HepG2 (cell line): Measurements from ENCODE around the gene ANK3. TPM values are rescaled to one million over a fixed set of nuclear protein-coding genes. Genes with fewer than 3 reads are reported as not detected.

Experiments used
- ATAC-seq: fragments of 200-7000 bp; cut with Tn5 transposase; 3 replicates; pipeline ENCODE4 v1.9.1; 2020; ENCODE audit warnings: mild to moderate bottlenecking, moderate library complexity
- BruUV-seq: library from RNA; stranded (reverse); fragments of 400-500 nt; replicated peaks from 2 replicates; lab custom pipeline; 2021; lab: Mats Ljungman, UMichigan
- CTCF ChIA-PET: fragments of 300-600 bp; formaldehyde crosslinking; extraction: SDS; loops from one replicate; lab custom pipeline; 2021; ENCODE audit warnings: low total read pairs, inconsistent platforms, low intra/inter-chr PET ratio; lab: Yijun Ruan, JAX
- POLR2A ChIA-PET: fragments of 350-600 bp; sonication (Branson Sonifier 250); formaldehyde crosslinking; loops from one replicate; lab custom pipeline; 2020; ENCODE audit warnings: antibody characterized with exemption, inconsistent platforms; lab: Yijun Ruan, JAX
- DNase-seq: peaks from one replicate; pipeline ENCODE4 v3.0.0-alpha.2; 2015; ENCODE audit warnings: low spot score
- FAIRE-seq: peaks from 3 replicates; lab custom pipeline; 2011; peaks lifted over from hg19 to GRCh38; lab: Jason Lieb, UNC
- H2AFZ ChIP-seq: one replicate; pipeline ENCODE4 v1.6.1; 2011; ENCODE audit warnings: low read length, inconsistent platforms
- H3K27ac ChIP-seq: fragments of 300-600 bp; 3 replicates; pipeline ENCODE4 v1.8.0; 2011; ENCODE audit warnings: mixed run types, mild to moderate bottlenecking, mixed read lengths, low read length, inconsistent platforms; ENCODE audit not compliant: insufficient read depth; ENCODE audit errors: extremely low read length
- H3K27me3 ChIP-seq, 2 experiments: fragments of 200-600 bp in 1 of 2; 2 replicates in 1 of 2; 3 replicates in 1 of 2; pipeline versions ENCODE4 v1.6.0 to v1.8.0; 2011; ENCODE audit warnings: low read length in 2 of 2, mild to moderate bottlenecking in 2 of 2, moderate library complexity in 2 of 2, inconsistent platforms in 1 of 2; ENCODE audit not compliant: insufficient read depth in 2 of 2, control insufficient read depth in 1 of 2
- H3K36me3 ChIP-seq, 2 experiments: fragments of 200-600 bp in 1 of 2; replicated peaks in 1 of 2; 2 replicates in 1 of 2; 3 replicates in 1 of 2; pipeline versions ENCODE4 v1.5.1 to v1.8.0; 2011; ENCODE audit warnings: low read length in 2 of 2, inconsistent platforms in 1 of 2; ENCODE audit not compliant: insufficient read depth in 2 of 2, control insufficient read depth in 1 of 2
- H3K4me1 ChIP-seq: 2 replicates; pipeline ENCODE4 v1.5.1; 2012; ENCODE audit warnings: low read length, inconsistent platforms; ENCODE audit not compliant: insufficient read depth
- H3K4me2 ChIP-seq: 2 replicates; pipeline ENCODE4 v1.6.0; 2011; ENCODE audit warnings: low read depth, low read length, inconsistent platforms
- H3K4me3 ChIP-seq, 3 experiments: fragments of 200-600 bp in 1 of 3; sonication (generic), shearing (Covaris generic) in 1 of 3; replicated peaks in 1 of 3; 2 replicates each; pipeline ENCODE4 v1.5.1; 2011 to 2016; ENCODE audit warnings: low read length in 3 of 3, inconsistent platforms in 2 of 3, low read depth in 2 of 3, mild to moderate bottlenecking in 2 of 3, control low read depth in 1 of 3, mixed read lengths in 1 of 3; ENCODE audit not compliant: insufficient read depth in 1 of 3
- H3K79me2 ChIP-seq: one replicate; pipeline ENCODE4 v1.6.1; 2011; ENCODE audit warnings: low read length, inconsistent platforms; ENCODE audit not compliant: insufficient read depth
- H3K9ac ChIP-seq: 2 replicates; pipeline ENCODE4 v1.6.0; 2011; ENCODE audit warnings: mild to moderate bottlenecking, low read depth, low read length, inconsistent platforms; ENCODE audit not compliant: insufficient read depth
- H3K9me3 ChIP-seq: 2 replicates; pipeline ENCODE4 v1.5.1; 2012; ENCODE audit warnings: mild to moderate bottlenecking, low read length
- H4K20me1 ChIP-seq: 2 replicates; pipeline ENCODE4 v1.6.0; 2011; ENCODE audit warnings: inconsistent platforms, mild to moderate bottlenecking, low read length, moderate library complexity; ENCODE audit not compliant: insufficient read depth
- FOXK1 ChIP-seq: sonication (generic); formaldehyde crosslinking; IDR thresholded peaks from 2 replicates; pipeline ENCODE4 v1.4.0; 2020; ENCODE audit warnings: low read depth, missing genetic modification reagents, borderline replicate concordance
- GABPA ChIP-seq, 2 experiments: IDR thresholded peaks; 2 replicates each; pipeline ENCODE4 v1.6.1; 2011 to 2016; ENCODE audit warnings: low read depth in 2 of 2, low read length in 1 of 2, missing biosample characterization in 1 of 2, missing genetic modification characterization in 1 of 2
- HMGXB4 ChIP-seq, 2 experiments: sonication (generic) in 1 of 2; formaldehyde crosslinking in 1 of 2; IDR thresholded peaks; 2 replicates each; pipeline versions ENCODE4 v1.4.0 to v1.6.1; 2018 to 2020; ENCODE audit warnings: missing genetic modification reagents in 2 of 2, borderline replicate concordance in 1 of 2, low read depth in 1 of 2, mild to moderate bottlenecking in 1 of 2, missing biosample characterization in 1 of 2
- IRF1 ChIP-seq: sonication (generic); formaldehyde crosslinking; IDR thresholded peaks from 2 replicates; pipeline ENCODE4 v1.4.0; 2020; ENCODE audit warnings: low read depth, mild to moderate bottlenecking, missing genetic modification reagents
- KLF6 ChIP-seq: IDR thresholded peaks from 2 replicates; pipeline ENCODE4 v1.8.0; 2016; ENCODE audit warnings: missing biosample characterization, missing genetic modification reagents
- MEIS1 ChIP-seq: sonication (generic); formaldehyde crosslinking; IDR thresholded peaks from 2 replicates; pipeline ENCODE4 v1.9.0; 2021; ENCODE audit warnings: mild to moderate bottlenecking, missing genetic modification reagents, moderate library complexity, borderline replicate concordance
- MEIS2 ChIP-seq: sonication (generic); formaldehyde crosslinking; IDR thresholded peaks from 2 replicates; pipeline ENCODE4 v1.9.0; 2021; ENCODE audit warnings: mild to moderate bottlenecking, missing genetic modification reagents
- NR2F2 ChIP-seq: IDR thresholded peaks from 2 replicates; pipeline ENCODE4 v1.6.1; 2012; ENCODE audit warnings: low read depth, inconsistent platforms, borderline replicate concordance
- PAX8 ChIP-seq: sonication (generic); formaldehyde crosslinking; IDR thresholded peaks from 2 replicates; pipeline ENCODE4 v1.8.0; 2022; ENCODE audit warnings: mild to moderate bottlenecking, missing genetic modification reagents, borderline replicate concordance
- U2AF1 ChIP-seq: fragments of 200-400 bp; formaldehyde crosslinking; optimal IDR thresholded peaks from 2 replicates; pipeline ENCODE3; 2017; ENCODE audit warnings: mild to moderate bottlenecking, low read depth, low read length
- ZBTB1 ChIP-seq: sonication (generic); formaldehyde crosslinking; IDR thresholded peaks from 2 replicates; pipeline ENCODE4 v1.4.0; 2020; ENCODE audit warnings: missing genetic modification reagents, borderline replicate concordance
- ZEB1 ChIP-seq: IDR thresholded peaks from 2 replicates; pipeline ENCODE4 v1.6.1; 2012; ENCODE audit warnings: mild to moderate bottlenecking, low read depth, inconsistent platforms; ENCODE audit not compliant: insufficient replicate concordance
- ZNF253 ChIP-seq: sonication (generic); formaldehyde crosslinking; IDR thresholded peaks from 2 replicates; pipeline ENCODE4 v1.8.0; 2022; ENCODE audit warnings: mild to moderate bottlenecking, missing genetic modification reagents, borderline replicate concordance
- ZNF7 ChIP-seq: IDR thresholded peaks from 2 replicates; pipeline ENCODE4 v1.6.1; 2016; ENCODE audit warnings: missing biosample characterization, missing genetic modification reagents
- ZNF790 ChIP-seq: sonication (generic); formaldehyde crosslinking; IDR thresholded peaks from 2 replicates; pipeline ENCODE4 v1.8.0; 2022; ENCODE audit warnings: missing genetic modification reagents, mild to moderate bottlenecking, borderline replicate concordance
- ZNF850 ChIP-seq: sonication (generic); formaldehyde crosslinking; conservative IDR thresholded peaks from 2 replicates; pipeline ENCODE4 v1.9.0; 2021; ENCODE audit warnings: mild to moderate bottlenecking, missing genetic modification reagents
- WGBS: methylation state at CpG from one replicate; pipeline ENCODE4 v1.1.6; 2017; ENCODE audit warnings: low lambda C conversion rate; 5-methylcytosine and 5-hydroxymethylcytosine counted together
- in situ Hi-C: cut with HindIII; loops from 2 replicates; pipeline ENCODE4 v1.10.0; 2017; ENCODE audit warnings: low pct_unique_long_range_greater_than_20kb; ENCODE audit not compliant: extremely low pct_ligation_motif_present
- intact Hi-C: fragments of 100-400 bp; cut with micrococcal nuclease; formaldehyde crosslinking; loops from one replicate; pipeline ENCODE4 v1.10.0; 2022; ENCODE audit not compliant: unreplicated experiment
- polyA plus RNA-seq, 8 experiments: library from polyadenylated mRNA; depleted of rRNA in 3 of 8; stranded (reverse) in 7 of 8; unstranded in 1 of 8; fragments of >200 nt; fragmentation: Illumina TruSeq in 4 of 8; extraction: Trizol in 4 of 8; gene quantifications; 2 replicates each; pipeline versions ENCODE4 v1.2.1 to v1.2.3, GENCODE V29; 2011 to 2016; ENCODE audit warnings: low read depth in 4 of 8, missing spikeins in 1 of 8, mixed read lengths in 1 of 8; ENCODE audit not compliant: insufficient read depth in 1 of 8
- total RNA-seq, 5 experiments: library from RNA; depleted of rRNA; stranded (reverse); fragments of >200 nt; fragmentation: Illumina TruSeq; extraction: Trizol; gene quantifications; 2 replicates each; pipeline ENCODE4 v1.2.3, GENCODE V29; 2016; ENCODE audit warnings: low read depth in 1 of 5
- TF ChIP-seq, protein P1 (sequence below): sonication (generic); formaldehyde crosslinking; IDR thresholded peaks from 2 replicates; pipeline ENCODE4 v1.8.0; 2022; ENCODE audit warnings: low read depth, missing genetic modification reagents
- TF ChIP-seq, protein P2 (sequence below), 2 experiments: sonication (generic) in 1 of 2; formaldehyde crosslinking in 1 of 2; IDR thresholded peaks; 2 replicates each; pipeline versions ENCODE4 v1.5.1 to v1.6.1; 2011 to 2020; ENCODE audit warnings: borderline replicate concordance in 1 of 2, low read depth in 1 of 2, low read length in 1 of 2, mild to moderate bottlenecking in 1 of 2, missing genetic modification reagents in 1 of 2, moderate library complexity in 1 of 2

Gene ANK3
- total and polyA plus RNA-seq, 2 of the 13 experiments (the other 11 are each of a cell fraction or from before 2014, with no cell fraction given) = not detected

- no peak for DNase-seq
- Histone ChIP-seq H3K9ac (no peak overlapping the region), H3K27me3 (0 out of 5 replicates have a peak, but pooled peaks cover 0 to 2% of the 10 kb centered on the region in 2 experiments), H3K79me2 (no peaks in the 10 kb centered on the region), H3K9me3 (no peaks in the 10 kb centered on the region), H4K20me1 (no peaks in the 10 kb centered on the region), H2AFZ (no peak overlapping the region), H3K27ac (no peak overlapping the region), H3K4me1 (peaks cover 19% of the 10 kb centered on the region), H3K4me3 (no peak overlapping the region), H3K36me3 (no peaks in the 10 kb centered on the region), H3K4me2 (no peak overlapping the region)
- no TSS peak for BruUV-seq
- in situ Hi-C loops (no loop called here), intact Hi-C loops (no loop called here)
- ChIA-PET CTCF (no interaction called here), POLR2A (no interaction called here)
- no peak for ATAC-seq
- 27% methylated on average over 1 of the region's 1 CpG for WGBS
- FAIRE-seq = no peak
- TF ChIP-seq ZNF790 (no peak), HMGXB4 (CRISPR knock-in tag; IDR thresholded peaks at IDR 0.05; ENCODE audit: borderline replicate concordance in 1 of 2, low read depth in 1 of 2) (no peak), MEIS2 (CRISPR knock-in tag) (no peak), MEIS1 (no peak), NR2F2 (no peak), U2AF1 (no peak), ZNF7 (CRISPR knock-in tag) (no peak), ZEB1 (no peak), ZNF253 (CRISPR knock-in tag) (no peak), KLF6 (CRISPR knock-in tag) (no peak), PAX8 (CRISPR knock-in tag) (no peak), ZBTB1 (CRISPR knock-in tag) (no peak), ZNF850 (CRISPR knock-in tag) (no peak), IRF1 (CRISPR knock-in tag) (no peak), GABPA (IDR thresholded peaks at IDR 0.05; ENCODE audit: low read depth, low read length) (no peak), GABPA (CRISPR knock-in tag; IDR thresholded peaks at IDR 0.05; ENCODE audit: low read depth) (no peak), FOXK1 (CRISPR knock-in tag) (no peak)
- TF ChIP-seq, protein P1, sequence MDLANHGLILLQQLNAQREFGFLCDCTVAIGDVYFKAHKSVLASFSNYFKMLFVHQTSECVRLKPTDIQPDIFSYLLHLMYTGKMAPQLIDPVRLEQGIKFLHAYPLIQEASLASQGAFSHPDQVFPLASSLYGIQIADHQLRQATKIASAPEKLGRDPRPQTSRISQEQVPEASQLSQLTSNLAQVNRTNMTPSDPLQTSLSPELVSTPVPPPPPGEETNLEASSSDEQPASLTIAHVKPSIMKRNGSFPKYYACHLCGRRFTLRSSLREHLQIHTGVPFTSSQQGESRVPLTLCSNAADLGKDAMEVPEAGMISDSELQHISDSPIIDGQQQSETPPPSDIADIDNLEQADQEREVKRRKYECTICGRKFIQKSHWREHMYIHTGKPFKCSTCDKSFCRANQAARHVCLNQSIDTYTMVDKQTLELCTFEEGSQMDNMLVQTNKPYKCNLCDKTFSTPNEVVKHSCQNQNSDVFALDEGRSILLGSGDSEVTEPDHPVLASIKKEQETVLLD = no peak
- TF ChIP-seq, protein P2, sequence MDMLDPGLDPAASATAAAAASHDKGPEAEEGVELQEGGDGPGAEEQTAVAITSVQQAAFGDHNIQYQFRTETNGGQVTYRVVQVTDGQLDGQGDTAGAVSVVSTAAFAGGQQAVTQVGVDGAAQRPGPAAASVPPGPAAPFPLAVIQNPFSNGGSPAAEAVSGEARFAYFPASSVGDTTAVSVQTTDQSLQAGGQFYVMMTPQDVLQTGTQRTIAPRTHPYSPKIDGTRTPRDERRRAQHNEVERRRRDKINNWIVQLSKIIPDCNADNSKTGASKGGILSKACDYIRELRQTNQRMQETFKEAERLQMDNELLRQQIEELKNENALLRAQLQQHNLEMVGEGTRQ (IDR thresholded peaks at IDR 0.05; ENCODE audit: low read depth, low read length) = no peak
- TF ChIP-seq, protein P2 (CRISPR knock-in tag; IDR thresholded peaks at IDR 0.05; ENCODE audit: borderline replicate concordance) = no peak
These were observed 28.2 kb upstream of the ANK3 start for GRCh38 chr10:60417901-60418300.
